ENCODE data around the gene EMP1.

DNA sequence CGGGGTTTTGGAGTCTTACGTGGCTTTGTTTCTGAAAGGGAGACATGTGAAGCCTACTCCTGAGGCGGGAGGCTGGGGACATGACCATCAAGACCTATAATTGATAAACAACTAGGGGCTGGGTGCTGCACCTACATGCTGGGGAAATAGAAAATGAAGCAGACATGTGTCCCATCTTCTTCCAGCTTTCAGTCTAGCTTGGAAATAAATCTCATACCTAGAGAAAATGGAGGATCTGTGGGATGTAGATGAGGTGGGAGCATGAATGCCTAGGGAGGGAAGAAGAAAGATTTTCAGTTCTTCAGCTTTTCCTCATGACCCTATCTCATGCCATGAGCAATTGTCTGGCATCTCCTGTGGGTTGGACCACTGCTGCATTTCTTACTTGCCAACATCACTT lies 22.1 kb downstream of the EMP1 start:
- TF ChIP-seq, protein P1, sequence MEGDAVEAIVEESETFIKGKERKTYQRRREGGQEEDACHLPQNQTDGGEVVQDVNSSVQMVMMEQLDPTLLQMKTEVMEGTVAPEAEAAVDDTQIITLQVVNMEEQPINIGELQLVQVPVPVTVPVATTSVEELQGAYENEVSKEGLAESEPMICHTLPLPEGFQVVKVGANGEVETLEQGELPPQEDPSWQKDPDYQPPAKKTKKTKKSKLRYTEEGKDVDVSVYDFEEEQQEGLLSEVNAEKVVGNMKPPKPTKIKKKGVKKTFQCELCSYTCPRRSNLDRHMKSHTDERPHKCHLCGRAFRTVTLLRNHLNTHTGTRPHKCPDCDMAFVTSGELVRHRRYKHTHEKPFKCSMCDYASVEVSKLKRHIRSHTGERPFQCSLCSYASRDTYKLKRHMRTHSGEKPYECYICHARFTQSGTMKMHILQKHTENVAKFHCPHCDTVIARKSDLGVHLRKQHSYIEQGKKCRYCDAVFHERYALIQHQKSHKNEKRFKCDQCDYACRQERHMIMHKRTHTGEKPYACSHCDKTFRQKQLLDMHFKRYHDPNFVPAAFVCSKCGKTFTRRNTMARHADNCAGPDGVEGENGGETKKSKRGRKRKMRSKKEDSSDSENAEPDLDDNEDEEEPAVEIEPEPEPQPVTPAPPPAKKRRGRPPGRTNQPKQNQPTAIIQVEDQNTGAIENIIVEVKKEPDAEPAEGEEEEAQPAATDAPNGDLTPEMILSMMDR (IDR thresholded peaks at IDR 0.05; ENCODE audit: low read length) = no peak
- no peak for TF ChIP-seq EZH2 (IDR thresholded peaks at IDR 0.05; ENCODE audit: borderline replicate concordance, low read length)
